Adrenal gland (tissue), 5 donors: ENCODE results near the gene KCTD1.

Experiments
- POLR2A ChIP-seq, 2 donors: fragments of 450-650 bp; IDR thresholded peaks; one replicate each; pipeline ENCODE4 v1.6.1; 2017; ENCODE audit warnings: antibody characterized with exemption in 2 of 2, mild to moderate bottlenecking in 2 of 2, moderate library complexity in 1 of 2
- TF ChIP-seq, protein P1 (sequence below), 6 experiments: fragments of 450-650 bp in 4 of 6; fragments of 200-600 bp in 2 of 6; sonication (generic) in 1 of 6; IDR thresholded peaks; 1 replicate in 5 of 6; 2 replicates in 1 of 6; pipeline versions ENCODE4 v1.5.1 to v1.8.0; 2016 to 2021; ENCODE audit warnings: antibody characterized with exemption in 6 of 6, mild to moderate bottlenecking in 2 of 6, moderate library complexity in 1 of 6
- donor health status: DM: no; HTN: no; CAD: no.

GRCh38 chr18:26448714-26449159, 99.6 kb downstream of the KCTD1 start:
- TF ChIP-seq, protein P1, sequence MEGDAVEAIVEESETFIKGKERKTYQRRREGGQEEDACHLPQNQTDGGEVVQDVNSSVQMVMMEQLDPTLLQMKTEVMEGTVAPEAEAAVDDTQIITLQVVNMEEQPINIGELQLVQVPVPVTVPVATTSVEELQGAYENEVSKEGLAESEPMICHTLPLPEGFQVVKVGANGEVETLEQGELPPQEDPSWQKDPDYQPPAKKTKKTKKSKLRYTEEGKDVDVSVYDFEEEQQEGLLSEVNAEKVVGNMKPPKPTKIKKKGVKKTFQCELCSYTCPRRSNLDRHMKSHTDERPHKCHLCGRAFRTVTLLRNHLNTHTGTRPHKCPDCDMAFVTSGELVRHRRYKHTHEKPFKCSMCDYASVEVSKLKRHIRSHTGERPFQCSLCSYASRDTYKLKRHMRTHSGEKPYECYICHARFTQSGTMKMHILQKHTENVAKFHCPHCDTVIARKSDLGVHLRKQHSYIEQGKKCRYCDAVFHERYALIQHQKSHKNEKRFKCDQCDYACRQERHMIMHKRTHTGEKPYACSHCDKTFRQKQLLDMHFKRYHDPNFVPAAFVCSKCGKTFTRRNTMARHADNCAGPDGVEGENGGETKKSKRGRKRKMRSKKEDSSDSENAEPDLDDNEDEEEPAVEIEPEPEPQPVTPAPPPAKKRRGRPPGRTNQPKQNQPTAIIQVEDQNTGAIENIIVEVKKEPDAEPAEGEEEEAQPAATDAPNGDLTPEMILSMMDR (IDR thresholded peaks at IDR 0.05), result no peak
- TF ChIP-seq POLR2A (IDR thresholded peaks at IDR 0.05), result no peak
